Fibroblast of villous mesenchyme (primary cell): ENCODE measurements around the gene CXCL12. TPM values are rescaled to one million over a fixed set of nuclear protein-coding genes. Genes with fewer than 3 reads are reported as not detected.

Experiments used
- DNase-seq: peaks from one replicate; pipeline ENCODE4 v3.0.0-alpha.2; 2010; ENCODE audit warnings: low read depth
- H3K4me3 ChIP-seq: 2 replicates; pipeline ENCODE4 v1.5.1; 2011; ENCODE audit warnings: low read depth, mild to moderate bottlenecking, low read length
- total RNA-seq: library from RNA; depleted of rRNA; stranded (reverse); fragments of >200 nt; gene quantifications from 2 replicates; pipeline ENCODE4 v1.2.3, GENCODE V29; 2012
- TF ChIP-seq, protein P1 (sequence below): IDR thresholded peaks from 2 replicates; pipeline ENCODE4 v1.5.1; 2012; ENCODE audit warnings: low read depth, mild to moderate bottlenecking, low read length; ENCODE audit not compliant: insufficient read depth

The CXCL12 gene
- total RNA-seq, 1 donor: 67.4 TPM

DNA sequence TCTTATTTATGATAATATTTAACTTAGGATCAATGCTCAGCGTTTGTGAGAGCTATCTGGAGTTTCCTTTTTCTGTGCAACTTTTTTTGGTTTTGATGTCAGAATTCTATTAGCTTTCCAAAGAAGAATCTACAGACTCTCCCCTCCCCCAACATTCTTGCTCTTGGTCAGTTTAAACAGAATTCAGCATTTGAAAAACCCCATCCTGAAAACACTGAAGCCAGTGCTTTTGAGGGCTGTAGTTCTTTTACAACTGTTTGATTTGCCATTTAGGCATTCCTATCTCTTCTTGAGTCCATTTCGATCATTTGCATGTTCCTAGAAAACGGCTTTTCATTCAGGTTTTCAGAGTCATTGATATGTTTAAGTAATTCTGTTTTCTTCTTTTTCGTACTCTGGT is 15.6 kb upstream of the CXCL12 start:
- H3K4me3 ChIP-seq: no peak overlapping the region
- TF ChIP-seq, protein P1, sequence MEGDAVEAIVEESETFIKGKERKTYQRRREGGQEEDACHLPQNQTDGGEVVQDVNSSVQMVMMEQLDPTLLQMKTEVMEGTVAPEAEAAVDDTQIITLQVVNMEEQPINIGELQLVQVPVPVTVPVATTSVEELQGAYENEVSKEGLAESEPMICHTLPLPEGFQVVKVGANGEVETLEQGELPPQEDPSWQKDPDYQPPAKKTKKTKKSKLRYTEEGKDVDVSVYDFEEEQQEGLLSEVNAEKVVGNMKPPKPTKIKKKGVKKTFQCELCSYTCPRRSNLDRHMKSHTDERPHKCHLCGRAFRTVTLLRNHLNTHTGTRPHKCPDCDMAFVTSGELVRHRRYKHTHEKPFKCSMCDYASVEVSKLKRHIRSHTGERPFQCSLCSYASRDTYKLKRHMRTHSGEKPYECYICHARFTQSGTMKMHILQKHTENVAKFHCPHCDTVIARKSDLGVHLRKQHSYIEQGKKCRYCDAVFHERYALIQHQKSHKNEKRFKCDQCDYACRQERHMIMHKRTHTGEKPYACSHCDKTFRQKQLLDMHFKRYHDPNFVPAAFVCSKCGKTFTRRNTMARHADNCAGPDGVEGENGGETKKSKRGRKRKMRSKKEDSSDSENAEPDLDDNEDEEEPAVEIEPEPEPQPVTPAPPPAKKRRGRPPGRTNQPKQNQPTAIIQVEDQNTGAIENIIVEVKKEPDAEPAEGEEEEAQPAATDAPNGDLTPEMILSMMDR: no peak
- no peak for DNase-seq

DNA sequence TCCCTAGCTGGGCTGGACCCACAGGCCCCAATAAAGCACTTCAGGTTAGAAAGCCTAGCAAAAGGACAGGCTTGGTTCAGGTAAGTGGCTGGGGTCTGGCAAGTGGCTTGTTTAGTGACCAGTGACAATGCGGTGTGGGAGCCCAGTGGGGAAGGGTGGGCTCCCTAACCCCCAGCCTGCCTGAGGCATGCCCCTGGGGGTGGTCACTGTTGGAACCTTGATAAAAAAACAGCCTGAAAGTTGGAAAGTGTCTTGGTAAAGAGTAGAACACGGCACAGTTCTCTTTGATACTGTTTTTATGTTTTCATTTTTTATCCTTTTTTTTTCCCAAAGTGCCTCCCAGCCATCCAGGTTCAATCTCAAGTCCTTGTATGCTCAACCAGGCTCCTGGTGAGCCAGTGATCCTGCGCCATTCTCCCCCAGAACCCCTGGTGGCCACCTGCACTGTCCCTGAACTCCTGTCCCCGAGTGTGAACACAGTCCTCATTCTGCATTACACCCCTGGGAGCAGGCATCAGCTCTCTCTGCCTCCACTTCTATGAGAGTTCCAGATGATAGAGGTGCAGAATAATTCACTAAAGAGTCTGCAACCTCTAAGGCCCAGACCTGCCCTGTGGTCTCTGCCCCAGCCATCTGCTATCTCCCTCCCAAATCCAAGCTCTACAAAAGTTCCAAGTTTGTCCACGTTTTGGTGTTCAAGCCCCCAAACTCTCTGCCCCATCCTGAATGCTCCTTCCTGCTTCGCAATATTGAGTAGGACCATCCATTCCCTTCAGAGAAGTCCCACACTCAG is 15.0 kb upstream of the CXCL12 start:
- no peak for DNase-seq
- TF ChIP-seq, protein P1: no peak
- no peak overlapping the region for H3K4me3 ChIP-seq

GRCh38 chr10:44398747-44399658 is 14.1 kb upstream of the CXCL12 start:
- no peak for DNase-seq
- TF ChIP-seq, protein P1: no peak
- no peak overlapping the region for H3K4me3 ChIP-seq

DNA sequence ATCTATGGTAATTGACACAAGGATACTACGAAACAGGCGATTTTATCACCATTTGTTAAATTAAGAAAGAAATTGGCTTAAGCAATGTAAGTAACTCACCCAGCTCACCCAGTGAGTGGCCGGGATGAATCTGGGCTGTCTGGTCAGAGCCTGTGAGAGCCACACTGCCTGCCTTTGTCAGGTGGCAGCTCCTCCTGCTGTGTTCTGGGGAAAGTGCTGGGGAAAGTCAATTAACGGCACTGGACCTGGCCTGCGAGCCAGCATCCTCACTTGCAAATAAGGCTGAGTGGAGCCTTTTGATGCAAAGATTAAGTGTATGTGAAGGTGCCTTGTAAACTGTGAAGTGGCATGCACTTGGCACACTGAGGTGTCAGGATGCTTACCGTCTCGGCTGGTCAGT is 13.4 kb upstream of the CXCL12 start:
- no peak for DNase-seq
- no peak overlapping the region for H3K4me3 ChIP-seq
- TF ChIP-seq, protein P1: no peak

DNA sequence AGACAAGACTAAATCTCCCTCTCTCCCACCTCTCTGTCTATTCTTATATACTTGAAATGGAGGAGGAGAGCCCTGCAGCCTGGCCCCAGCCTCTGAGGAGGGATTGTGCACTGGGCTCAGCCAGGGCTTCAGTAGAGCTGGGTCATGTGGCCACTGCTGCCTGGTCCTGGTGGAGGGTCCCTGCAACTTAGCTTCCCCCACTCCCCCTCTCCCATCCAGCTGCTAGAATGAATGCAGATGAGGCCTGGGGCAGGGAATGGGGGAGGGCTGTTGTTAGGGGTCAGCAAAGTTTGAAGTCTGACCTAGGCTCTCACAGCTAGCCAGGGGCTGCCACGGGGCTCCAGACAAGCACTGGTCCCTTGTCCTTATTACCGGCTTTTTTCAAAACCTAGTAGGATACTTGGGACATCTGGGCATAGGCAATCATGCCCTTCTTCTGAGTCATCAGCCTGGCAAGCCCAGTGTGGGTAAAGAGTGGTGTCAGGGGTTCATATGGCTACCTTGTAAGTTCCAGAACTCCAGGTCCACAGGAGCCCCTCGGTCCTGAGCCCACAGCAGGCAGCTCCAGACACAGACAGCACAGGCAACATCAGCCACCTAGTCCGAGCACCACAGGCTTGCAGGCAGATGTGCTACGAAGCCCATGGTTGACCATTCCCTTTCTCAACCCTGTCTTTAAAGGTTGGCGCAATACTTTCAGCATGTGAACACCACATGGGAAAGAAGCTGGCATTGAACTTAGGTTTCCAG is 12.8 kb upstream of the CXCL12 start:
- DNase-seq: no peak

GRCh38 chr10:44396671-44397191 is 11.8 kb upstream of the CXCL12 start:
- no peak overlapping the region for H3K4me3 ChIP-seq
- TF ChIP-seq, protein P1: no peak
- DNase-seq: no peak

More for the DNA sequence above, 12.8 kb upstream of the CXCL12 start:
- H3K4me3 ChIP-seq: no peak overlapping the region
- TF ChIP-seq, protein P1: no peak
